ENCODE results near the gene ATP5F1E.

ATP5F1E gene

GRCh38 chr20:59004763-59005522 is 27.2 kb downstream of the ATP5F1E start:
- ATAC-seq: peak; percentile 36 to 42

DNA sequence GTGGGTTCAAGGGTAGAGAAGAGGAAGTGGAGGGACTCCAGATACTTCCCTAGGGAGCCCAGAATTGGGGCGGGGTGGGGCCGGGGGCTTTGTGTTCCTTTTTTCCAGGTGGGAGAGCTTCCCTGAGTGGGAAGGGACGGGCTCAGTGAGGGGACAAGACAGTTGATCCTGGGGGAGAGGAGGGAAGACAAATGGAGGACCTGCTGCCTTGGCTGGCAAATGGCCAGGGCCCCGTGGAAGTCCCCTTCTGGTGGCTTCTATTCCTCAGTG is 27.7 kb downstream of the ATP5F1E start:
- no peak for ATAC-seq

- no peak for ATAC-seq
Observed at GRCh38 chr20:59003836-59004492, 28.2 kb downstream of the ATP5F1E start.

DNA sequence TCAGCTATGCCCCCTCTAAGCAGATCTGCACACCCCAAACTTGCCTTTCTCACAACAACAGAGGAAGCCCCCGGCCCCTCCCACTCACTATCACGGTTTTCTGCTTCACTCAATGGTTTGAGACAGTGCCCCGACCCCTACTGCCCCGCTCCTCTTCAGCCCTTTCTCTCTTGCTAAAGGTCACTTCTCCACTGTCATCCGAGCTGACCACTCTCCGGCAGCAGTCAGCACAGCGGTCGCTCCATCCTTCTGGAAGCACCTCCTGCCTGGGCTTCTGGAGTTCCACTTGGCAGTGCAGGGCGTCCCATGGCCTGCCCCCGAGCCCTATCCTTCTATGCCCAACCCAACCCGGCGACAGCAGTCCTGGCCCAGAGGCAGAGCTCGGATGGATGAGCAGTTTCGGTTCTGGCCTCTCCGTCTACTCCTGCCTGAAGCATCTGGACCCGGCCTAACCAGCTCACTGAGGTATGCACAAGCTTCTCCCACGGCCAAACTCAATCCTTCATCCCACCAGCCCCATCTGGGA is 29.2 kb downstream of the ATP5F1E start:
- ATAC-seq: no peak

DNA sequence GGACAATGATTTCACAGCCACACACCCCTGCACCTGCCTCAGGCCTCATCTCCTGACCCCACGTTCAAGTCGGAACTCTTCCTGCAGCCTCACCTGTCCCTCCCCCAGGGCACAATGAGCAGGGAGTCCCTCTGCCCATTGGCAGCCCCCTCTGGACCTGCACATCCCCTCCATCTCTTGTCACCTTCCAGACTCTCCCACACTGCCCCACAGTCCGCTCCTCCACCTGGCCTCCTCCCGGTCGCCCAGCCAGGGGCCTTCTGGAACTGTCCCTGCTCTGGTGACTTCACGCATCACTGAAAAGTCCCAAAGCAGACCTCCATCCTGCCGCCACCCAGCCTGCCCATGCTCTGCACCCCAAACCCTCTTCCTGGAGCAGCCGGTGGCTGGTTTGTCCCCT is 29.7 kb downstream of the ATP5F1E start:
- ATAC-seq: no peak

DNA sequence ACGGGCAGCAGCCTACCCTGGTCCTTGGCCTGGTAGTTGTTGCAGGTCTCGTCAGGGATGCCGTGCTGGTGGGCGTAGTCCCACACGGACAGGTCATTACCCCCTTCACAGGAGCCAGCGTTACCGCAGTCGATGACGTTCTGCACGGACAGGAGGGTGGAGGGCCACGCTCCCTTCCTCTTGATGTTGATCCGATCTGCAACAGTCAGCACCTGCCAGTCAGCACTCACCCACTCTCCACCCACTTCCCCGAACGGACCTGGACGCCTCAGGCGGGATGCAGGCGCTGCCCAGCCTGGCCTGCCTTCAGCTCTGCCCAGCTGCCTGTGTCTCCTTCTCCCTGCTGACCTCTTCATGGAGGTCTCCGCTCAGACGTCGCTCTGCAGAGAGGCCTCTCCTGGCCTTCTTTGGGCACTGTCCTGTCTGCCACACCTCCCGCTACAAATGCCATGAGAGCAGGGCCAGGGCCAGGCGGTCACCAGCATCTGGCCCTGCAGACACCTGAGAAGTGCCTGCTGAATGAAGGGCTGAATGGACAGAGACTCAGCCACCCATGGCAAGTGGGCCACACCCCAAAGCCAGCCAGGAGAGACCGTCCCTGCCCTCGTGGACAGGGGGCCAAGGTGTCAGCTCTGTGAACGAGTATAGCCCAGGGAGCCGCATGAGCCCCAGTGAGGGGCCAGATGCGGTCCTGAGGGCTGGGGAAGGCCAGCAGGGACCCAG is 30.5 kb downstream of the ATP5F1E start:
- no peak for ATAC-seq

GRCh38 chr20:59001068-59001448 is 31.1 kb downstream of the ATP5F1E start:
- ATAC-seq: no peak

DNA sequence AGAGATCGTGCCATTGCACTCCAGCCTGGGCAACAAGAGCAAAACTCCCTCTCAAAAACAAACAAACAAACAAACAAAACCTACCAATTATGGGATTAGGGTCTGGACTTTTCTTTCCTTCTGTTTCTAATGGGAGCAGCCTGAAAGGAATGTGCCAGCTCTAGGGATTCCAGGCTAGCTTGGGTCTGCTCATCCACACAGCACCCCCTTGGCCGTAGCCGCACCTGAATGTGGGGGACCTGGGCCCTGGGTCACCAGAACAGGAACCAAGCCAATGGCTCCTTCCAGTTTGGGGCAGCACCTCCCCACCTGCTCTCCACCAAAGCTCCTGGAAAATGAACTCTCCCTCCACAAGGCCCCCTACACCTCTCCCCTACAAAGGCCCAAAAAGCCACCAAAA is 31.8 kb downstream of the ATP5F1E start:
- ATAC-seq: no peak

GRCh38 chr20:58998656-58999055 is 33.5 kb downstream of the ATP5F1E start:
- ATAC-seq: no peak

- no peak for ATAC-seq
Observed at GRCh38 chr20:58997141-58997770, 34.9 kb downstream of the ATP5F1E start.

DNA sequence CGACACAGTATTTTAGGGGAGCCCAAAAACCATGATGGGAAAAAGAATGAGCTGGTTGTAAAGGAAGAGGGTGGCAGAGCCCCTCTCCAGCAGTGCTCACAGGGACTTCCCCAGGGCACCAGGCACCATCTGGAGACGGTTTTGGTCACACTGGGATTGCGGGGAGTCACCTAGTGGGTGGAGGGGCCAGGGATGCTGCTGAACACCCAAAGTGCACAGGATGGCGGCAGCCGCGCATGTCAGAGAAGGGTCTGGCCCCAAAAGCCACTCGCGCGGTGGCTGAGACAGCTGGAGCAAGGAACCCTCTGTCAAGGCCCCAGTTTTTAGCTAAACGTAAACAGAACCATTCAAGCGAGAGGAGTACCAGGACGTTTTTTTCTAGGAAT is 35.9 kb downstream of the ATP5F1E start:
- no peak for ATAC-seq

DNA sequence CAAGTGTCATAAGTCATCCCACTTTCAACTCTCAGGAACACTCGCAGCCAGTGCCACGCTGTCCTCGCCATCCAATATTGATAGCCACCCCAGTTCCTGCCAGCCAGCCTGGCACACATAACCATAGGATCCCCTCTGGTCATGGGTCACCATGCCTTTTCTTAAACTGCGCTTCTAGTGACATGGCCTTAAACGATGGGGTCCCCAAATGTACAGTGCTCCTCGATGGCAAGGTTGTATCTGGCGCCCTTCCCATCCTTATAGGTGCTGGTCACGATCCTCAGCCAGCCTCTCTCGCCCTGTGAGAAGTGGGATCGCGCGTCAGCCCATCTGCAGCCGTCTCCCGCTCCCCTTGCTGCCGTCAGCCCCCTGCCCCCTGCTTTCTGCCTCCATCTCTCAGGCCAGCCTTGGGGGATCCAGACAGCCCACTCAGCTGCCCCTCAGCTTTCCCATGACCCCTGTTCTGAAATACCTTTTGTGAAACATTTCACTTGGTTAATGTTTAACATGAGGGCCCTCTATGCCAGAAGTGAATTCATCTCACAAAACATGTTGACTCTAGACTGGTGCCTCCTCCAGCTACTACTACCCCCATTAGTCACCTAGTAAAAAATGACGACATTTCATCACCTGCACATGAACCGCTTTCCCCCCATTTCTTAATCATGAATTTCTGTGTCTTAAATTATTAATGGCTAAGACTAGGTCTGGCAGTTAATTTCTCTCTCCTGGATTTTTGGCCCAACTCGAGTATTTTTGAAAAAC is 36.5 kb downstream of the ATP5F1E start:
- no peak for ATAC-seq

DNA sequence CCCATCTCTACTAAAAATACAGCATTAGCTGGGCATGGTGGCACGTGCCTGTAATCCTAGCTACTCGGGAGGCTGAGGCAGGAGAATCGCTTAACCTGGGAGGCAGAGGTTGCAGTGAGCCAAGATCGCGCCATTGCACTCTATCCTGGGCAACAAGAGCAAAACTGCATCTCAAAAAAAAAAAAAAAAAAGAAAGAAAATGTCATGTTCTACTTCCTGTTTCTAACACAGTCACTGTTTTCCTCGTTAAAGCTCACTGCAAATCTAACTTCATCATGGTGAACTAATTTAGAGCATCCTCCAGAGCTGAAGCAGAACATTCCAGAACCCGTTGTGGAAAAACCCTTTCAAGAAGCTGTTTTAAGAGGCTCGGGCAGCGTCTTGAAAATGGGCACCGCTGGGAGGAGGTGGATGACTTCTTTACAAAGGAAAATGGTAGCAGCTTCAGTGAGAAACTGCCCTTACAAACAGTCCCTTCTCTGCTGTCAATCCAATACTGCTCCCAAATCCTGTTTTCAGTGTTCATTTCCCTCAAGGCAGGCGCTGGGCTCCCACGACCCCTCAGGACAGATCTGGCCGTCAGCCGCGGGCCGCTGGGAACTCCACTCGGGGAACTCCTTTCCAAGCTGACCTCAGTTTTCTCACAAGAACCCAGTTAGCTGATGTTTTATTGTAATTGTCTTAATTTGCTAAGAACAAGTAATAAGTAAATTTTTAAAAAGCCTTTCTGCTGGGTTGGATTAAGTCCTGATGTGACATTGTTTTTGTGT is 37.6 kb downstream of the ATP5F1E start:
- ATAC-seq: no peak

DNA sequence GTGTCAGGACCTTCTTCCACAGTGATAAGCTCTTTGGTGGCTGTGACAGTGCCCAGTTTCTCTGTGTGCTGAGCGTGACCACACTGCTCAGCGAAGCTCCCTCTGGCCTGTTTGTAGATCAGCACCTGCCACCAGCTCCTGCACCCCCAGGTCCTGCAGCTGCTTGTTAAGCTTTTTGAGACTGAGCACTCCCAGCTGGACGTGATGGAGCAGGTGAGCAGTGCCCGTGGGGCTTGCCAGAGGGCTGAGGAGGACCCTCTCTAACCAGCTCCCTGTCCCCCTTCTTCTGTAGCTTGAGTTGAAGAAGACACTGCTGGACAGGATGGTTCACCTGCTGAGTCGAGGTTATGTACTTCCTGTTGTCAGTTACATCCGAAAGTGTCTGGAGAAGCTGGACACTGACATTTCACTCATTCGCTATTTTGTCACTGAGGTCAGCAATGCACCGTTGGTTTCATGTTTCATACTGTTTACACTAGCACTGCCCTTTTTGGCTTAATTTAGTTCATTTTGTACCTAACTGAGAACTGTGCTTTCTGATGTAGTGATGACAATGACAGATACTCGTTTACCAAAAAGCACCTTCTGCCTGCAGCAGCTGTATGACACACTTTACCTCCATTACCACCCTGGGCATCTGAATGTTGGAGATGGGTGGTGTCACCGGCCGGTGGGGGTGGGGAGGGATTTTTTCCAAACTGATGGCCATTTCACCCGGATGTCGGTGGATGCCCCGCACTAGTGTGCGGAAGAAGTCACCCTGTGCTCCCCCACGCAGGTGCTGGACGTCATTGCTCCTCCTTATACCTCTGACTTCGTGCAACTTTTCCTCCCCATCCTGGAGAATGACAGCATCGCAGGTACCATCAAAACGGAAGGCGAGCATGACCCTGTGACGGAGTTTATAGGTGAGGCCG is 38.5 kb downstream of the ATP5F1E start:
- no peak for ATAC-seq

DNA sequence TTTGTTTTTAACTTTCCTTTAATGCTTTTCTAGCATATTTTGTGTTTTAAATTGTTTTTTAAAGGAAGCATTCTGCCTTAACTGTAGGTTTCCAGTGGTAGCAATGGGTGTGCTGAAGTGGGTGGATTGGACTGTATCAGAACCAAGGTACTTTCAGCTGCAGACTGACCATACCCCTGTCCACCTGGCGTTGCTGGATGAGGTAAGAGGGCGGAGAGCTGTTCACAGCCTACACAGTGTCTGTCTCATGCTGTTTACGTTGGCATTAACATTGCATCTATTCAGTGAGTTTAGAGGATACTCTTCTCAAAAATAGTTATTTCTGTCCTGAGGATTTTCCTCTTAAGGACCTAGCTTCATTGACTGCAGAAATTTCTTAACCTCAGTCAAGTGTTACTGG is 39.2 kb downstream of the ATP5F1E start:
- no peak for ATAC-seq

DNA sequence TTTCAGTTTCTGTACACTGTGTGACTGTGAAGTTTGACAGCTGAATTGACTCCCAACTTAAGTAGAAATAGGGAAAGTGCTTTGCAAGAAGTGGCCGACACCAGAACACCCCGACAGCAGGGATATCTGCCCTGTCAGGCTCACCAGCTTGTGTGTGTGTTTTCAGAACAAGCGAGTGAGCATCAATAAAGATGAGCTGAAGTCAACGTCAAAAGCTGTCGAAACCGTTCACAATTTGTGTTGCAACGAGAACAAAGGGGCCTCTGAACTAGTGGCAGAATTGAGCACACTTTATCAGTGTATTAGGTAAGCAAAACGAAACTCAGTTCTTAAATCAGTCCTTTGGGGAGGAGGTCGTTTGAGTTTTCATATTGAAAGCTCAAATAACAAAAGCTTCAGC is 40.4 kb downstream of the ATP5F1E start:
- no peak for ATAC-seq

- no peak for ATAC-seq
Observed at GRCh38 chr20:58990651-58991445, 41.3 kb downstream of the ATP5F1E start.

- ATAC-seq: no peak
Observed at GRCh38 chr20:58989196-58989595, 42.9 kb downstream of the ATP5F1E start.

GRCh38 chr20:58988565-58988882 is 43.6 kb downstream of the ATP5F1E start:
- no peak for ATAC-seq

Measured in activated CD4-positive, CD25-positive, alpha-beta regulatory T cell treated with anti-CD3 and anti-CD28 coated beads, Interleukin-2, amount 50 U/mL, for 24 hours (primary cell).